NCI-H345 treated with DMSO at 0.1 percent for 48 hours (cell line): Measurements from ENCODE around the gene ROPN1B.

ENCODE experiments used
- DNase-seq: peaks from one replicate; lab custom pipeline; 2025; ENCODE audit not compliant: unreplicated experiment; lab: John Stamatoyannopoulos, UW

The ROPN1B gene

GRCh38 chr3:126003447-126004190 is 34.6 kb downstream of the ROPN1B start:
- DNase-seq = no peak

DNA sequence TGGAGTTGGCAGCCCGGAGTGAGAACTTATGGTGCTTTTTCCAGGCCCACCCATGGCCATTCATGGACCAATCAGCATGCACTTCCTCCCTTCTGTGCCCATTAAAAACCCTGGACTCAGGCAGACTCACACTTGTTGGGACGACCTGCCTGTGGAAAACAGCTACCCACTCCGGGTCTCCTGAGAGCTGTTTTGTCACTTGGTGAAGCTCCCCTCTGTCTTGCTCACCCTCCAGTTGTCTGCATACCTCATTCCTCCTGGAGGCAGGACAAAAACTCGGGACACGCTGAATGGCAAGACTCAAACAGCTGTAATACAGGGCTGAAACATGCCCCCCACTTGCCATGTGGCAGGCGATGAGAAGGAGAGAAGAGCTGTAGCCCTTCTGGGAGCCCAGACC is 35.2 kb downstream of the ROPN1B start:
- no peak for DNase-seq

DNA sequence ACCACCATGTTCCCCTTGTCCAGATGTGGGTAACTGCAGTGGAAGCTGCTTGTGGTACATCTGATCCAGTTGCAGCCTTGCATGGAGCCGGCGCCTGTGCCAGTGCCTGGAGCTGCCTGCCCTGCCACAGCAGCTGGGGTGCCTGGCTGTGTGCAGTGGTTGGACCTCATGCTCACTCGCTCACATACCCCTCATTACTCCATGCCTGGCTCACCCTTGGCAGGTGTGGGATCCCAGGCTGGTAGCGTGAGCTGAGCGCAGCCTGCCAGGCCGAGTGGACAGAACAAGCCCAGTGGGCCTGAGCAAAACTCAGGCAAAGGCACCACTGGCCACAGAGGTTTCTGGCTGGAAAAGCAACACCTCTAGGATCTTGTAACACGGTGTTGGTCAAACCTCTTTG is 35.7 kb downstream of the ROPN1B start:
- no peak for DNase-seq

- DNase-seq = no peak
These were observed 37.0 kb downstream of the ROPN1B start for GRCh38 chr3:126005951-126006350.

DNA sequence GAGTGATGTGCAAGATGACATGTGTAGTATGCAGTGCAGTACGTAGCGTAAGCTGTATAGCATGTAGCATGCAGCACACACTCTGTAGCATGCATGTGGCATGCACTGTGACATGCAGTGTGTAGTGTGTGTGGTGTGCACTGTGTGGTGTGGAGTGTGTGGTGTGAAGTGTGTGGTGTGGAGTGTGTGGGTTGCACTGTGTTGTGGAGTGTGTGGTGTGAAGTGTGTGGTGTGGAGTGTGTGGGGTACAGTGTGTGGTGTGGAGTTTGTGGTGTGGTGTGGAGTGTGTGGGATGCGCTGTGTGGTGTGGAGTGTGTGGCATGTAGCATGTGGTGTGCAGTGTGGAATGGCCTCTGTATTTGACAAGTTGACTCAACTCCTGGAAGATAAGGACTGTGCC is 39.2 kb downstream of the ROPN1B start:
- no peak for DNase-seq

DNA sequence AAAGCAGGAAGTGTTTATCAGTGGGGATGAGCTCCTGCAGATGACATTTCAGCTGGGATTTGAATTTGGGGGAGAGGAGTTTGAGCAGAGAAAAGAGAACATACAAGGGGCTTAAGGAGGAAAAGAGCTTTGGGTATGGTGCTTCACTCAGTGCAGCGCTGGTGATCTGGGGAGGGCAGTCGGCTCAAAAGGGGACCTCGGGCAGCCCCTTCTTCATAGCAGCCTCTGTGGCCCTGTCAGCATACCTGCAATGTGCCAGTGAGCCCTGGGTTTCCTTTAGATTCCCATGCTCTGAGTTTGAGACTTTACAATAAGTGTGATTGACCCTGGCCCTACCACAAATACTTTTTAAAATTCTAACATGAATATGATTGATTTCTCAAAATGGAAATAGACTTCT is 40.2 kb downstream of the ROPN1B start:
- DNase-seq = no peak

DNA sequence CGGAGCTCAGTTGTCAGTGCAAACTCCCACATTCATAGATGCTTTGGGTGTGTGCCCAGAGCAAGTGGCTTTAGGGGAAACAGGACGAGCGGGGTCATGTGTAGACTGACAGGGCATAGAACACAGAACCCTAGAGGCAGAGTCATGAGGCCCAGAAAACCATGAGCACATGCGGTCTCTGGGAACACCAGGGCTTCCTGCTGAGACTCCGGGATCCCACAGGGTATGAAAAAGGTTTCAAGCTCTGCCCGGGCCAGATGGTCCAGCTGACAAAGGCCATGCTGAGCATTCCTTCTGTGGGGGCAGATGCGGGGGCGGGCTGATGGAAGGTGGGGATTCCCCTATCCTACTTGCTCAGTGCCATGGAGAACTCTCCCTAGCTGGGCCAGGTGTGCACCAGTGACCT is 44.8 kb downstream of the ROPN1B start:
- DNase-seq = no peak

DNA sequence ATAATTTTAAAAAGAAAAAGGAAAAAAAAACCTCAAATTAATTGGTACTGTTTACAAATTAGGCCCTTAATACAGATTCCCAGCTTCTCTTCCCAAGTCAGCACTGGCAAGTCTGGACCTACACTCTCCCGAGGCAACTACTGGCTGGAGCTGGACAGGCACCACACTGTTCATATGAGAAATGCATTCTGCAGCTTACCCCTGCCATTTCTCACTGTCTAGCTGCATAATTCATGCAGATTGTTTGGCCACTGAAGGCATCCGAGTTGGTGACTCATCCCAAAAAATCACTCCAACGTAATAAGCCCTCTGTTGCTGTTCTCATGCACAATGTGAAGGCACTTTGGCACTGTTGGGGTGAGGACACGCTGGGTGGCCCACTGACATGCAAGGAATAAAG is 45.3 kb downstream of the ROPN1B start:
- DNase-seq = no peak

GRCh38 chr3:126015075-126015474 is 46.1 kb downstream of the ROPN1B start:
- no peak for DNase-seq

DNA sequence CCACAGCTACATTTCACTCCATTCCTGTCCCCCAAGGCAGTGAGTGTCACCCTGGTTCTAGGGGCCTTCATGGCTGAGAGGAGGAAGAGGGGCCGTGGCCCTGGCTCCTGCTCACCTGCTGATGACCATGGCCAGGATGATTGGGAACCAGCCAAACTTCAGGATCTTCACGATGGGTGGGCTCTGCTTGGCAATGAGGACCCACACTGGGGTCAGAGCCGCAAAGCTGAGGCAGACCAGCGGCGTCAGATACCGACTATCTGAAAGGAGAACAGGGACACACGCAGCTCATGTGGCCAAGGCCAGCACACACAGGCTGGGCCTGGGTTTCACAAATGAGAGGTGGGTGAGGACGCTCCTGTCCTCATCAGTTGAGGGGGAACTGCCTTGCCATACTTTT is 47.6 kb downstream of the ROPN1B start:
- DNase-seq = no peak

DNA sequence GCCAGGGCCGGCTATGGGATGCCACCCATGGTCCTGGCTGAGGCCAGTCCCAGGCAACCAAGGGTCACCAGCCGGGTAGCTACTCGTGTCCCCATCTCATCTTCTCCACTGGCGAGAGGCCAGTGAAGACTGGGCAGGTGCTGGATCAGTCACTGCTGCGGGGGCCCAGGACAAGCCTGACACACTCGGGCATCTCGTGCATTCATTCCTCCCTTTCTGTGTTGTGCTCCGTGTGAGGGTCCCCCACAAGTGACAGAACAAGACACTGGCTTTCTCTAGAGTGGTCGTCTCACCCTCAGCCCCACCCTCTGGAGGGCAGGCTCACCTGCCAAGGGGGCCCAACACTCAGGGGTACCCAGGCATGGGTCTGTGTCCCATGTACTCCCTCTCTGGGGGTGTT is 48.4 kb downstream of the ROPN1B start:
- no peak for DNase-seq

DNA sequence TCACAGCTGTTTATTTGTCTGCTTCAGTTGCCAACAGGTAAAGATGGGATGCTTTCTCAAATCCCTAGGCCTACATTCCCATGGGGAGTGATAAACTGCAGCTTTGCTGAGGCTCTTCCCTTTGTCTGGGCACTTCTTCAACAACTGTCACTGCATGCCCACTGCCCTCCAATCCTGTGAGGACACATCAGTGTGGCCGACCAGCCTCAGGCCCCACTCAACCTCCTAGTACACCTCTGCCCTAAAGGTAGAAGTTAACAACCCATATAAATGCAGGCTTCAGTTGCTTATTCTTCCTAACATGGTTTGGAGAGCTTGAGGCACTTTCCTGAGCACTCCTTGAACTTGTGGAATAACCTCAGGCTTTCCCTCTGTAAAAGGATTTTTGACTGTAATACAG is 49.6 kb downstream of the ROPN1B start:
- no peak for DNase-seq

DNA sequence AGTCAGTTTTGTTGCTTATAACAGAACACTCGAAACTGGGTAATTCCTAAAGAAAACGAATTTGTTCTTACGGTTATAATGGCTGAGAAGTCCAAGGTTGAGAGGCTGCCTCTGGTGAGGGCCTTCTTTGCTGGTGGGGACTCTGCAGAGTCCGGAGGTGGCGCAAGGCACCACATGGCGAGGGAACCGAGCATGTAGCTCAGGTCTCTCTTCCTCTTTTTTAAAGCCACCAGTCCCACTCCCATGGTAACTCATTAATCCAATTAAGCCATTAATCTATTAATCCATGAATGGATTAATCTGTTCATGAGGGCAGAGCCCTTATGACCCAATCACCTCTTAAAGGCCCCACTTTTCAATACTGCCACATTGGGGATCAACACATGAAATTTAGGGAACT is 50.0 kb downstream of the ROPN1B start:
- no peak for DNase-seq

GRCh38 chr3:126019683-126020082 is 50.7 kb downstream of the ROPN1B start:
- DNase-seq = no peak

DNA sequence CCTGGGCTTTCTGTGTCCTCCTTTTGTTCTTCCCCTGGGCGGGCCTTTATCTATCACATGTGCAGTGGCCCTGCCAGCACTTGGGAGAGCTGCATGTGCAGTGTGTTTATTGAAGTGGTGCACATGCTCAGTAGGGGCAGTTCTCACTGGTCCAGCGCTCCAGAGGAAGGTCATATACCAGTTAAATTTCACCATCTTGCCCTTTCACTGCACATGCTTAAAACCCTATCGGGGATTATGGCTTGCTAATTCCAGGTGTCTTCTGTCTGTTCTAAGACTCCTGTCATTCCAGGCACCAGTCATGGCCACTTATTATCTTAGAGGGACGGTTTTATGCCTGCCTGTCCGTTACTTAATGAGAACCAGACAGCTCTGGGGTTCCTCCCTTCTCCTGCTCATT is 52.2 kb downstream of the ROPN1B start:
- no peak for DNase-seq

- DNase-seq = no peak
These were observed 52.7 kb downstream of the ROPN1B start for GRCh38 chr3:126021702-126022101.

GRCh38 chr3:126022741-126023359 is 53.9 kb downstream of the ROPN1B start:
- DNase-seq = no peak

DNA sequence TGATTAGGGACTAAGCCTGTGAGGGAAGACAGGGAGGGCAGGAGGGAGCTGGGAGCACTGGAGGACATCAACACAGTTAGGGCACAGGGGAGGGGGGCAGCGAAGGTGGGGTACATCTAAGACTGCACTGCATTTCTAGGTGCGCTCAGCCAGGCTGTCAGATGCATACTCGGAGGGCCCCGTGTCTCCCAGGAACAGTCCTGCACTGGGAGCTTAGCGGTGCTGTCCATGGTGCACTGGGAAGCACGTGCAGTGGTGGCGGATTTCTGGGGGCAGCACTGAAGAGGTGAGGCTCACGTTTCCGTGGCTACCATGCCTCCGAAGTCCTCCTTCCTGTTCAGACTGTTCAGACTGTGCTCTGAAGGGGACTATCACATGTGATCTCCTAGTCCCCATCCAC is 54.4 kb downstream of the ROPN1B start:
- no peak for DNase-seq

- DNase-seq = no peak
These were observed 55.3 kb downstream of the ROPN1B start for GRCh38 chr3:126024049-126024854.

DNA sequence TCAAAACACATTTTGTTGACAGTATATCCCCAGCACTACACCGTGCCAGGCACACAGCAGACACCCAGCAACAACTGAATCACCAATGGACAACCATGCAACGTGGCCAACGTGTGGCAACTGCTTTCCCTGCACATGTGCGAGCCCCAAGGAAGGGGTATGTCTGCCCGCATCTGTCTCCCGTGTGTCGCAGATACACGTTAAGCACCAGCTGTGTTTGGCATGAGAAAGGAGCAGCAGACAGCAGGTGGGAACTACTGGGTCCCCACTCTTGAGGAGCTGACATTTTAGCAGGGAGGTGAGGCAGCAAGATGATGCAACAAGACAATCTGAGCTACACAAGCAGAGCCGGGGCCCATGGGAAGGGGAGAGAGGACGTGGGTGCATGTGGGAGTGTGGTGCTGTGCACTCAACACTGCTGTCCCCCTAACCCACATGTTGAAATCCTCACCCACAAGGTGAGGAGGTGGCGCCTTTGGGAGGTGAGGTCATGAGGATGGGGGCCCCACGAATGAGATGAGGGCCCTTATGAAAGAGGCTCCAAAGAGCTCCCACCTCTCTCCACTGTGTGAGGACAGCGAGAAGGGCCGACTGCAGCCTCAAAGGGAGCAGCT is 56.2 kb downstream of the ROPN1B start:
- DNase-seq = no peak

DNA sequence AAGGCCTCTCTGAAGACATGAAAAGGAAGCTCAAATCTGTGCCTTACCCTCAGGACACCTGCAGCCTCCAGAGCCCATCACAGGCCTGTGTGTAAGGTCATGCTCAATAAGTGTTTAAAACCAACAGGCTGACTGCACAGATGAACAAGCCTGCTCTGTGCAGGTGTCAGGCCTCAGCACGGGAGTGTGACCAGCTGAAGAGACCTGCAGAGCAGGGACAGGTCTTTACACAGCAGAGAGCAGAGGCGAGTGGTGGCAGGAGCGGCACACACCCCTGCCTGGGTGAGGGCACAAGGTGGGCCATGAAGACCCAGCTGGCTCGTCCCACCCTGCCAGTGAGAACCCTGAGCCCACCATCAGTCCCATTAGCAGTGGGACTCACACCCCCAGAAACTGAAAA is 56.9 kb downstream of the ROPN1B start:
- DNase-seq = no peak

DNA sequence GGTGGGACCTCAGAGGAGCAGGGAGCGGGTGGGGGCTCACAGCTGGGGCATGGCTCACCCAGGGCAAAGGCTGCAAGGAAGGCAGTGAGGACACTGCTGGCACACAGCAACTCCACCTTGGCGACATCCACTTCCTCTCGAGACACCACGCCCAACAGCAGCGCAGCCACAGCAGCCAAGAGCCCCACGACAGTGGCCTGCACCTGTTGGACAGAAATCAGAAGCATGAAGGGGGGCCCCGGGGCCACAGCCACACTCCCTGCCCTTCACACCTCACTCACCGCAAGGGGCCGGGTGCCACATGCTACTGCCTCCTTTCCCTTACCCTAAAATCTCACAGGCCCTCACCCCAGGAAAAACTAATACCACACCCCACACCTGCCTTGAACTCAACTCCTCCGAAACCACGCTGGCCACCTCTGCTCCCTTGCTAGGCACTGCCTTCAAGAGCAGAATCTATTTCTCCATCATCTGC is 57.3 kb downstream of the ROPN1B start:
- no peak for DNase-seq
